Islet of Langerhans (tissue), 1 donor: Measurements from ENCODE around the gene EIF4E2.

Experiments
- FAIRE-seq: peaks from one replicate; lab custom pipeline; 2011; peaks lifted over from hg19 to GRCh38; lab: Jason Lieb, UNC

Gene EIF4E2, protein sequence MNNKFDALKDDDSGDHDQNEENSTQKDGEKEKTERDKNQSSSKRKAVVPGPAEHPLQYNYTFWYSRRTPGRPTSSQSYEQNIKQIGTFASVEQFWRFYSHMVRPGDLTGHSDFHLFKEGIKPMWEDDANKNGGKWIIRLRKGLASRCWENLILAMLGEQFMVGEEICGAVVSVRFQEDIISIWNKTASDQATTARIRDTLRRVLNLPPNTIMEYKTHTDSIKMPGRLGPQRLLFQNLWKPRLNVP

DNA sequence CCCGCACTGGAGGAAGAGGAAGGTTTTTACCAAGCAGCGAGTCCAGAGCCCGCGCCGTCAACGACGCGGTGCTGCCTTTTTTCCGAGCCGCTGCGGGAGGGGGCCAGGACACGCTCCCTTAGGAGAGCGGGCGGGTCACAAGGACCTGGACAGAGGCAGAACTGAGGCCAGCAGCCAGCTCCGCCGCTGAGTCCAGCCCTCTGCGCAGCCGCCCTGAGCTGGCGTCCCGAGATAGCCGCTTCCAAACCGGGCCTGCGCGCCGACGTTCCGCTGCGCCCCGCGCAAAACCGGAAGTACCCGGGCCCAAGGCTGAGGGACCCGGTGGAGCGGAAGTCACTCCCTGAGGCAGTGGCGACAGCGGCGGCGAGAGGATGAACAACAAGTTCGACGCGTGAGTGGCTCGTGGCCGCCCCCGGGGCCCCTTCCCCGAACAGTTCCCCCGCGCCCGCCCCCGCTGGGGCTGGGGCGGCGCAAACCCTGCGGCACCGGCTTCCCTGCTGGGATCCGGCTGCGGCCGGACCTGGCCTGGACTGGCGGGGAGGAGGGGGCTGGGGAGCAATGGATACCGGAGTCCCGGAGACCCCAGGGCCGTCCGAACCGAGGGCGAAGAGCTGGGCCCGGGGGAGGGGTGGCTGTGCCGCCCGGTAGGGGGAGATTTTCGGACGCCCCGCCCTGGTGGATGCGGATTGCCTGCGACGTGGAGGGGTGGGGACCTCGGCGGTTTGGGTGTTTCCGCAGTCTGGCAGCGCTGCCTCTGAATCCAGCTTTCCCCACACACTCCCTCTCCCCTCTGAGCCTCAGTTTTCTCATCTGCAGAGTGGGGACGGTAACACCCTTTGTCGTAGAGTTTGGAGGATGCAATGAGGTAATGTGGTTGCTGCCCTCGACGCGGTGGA, at the start of gene EIF4E2, which contains the start of gene TIGD1:
Gene EIF4E2, plus strand, starts transcription at position 336 of the 896 bp plus-strand sequence. Its CDS starts 36 bp downstream, at position 372.
Gene TIGD1, minus strand, starts transcription at position 204 of the 896 bp plus-strand sequence. CDS start 675 bp downstream, outside the sequence.
- no peak for FAIRE-seq

DNA sequence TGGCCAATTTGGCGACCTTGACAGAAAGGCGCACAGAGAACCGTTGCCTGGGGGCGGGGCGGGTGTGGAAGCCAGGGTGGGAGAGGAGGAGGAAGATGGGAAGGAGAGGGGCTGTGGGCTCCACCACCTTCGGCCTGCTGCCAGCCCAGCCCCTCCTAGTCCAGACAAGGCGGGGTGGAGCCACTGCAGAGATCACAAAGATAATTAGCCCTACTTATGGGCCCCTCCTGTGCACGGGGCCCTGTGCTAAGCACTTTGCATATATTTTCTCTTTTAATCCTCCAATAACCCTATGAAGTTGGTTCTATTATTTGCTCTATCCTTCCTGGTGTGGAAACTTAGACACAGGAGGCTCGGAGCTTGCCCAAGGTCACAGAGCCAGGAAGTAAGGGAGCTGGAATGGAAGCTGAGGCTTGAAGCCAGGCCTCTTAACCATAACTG, 49.1 kb upstream of the EIF4E2 start:
- no peak for FAIRE-seq

DNA sequence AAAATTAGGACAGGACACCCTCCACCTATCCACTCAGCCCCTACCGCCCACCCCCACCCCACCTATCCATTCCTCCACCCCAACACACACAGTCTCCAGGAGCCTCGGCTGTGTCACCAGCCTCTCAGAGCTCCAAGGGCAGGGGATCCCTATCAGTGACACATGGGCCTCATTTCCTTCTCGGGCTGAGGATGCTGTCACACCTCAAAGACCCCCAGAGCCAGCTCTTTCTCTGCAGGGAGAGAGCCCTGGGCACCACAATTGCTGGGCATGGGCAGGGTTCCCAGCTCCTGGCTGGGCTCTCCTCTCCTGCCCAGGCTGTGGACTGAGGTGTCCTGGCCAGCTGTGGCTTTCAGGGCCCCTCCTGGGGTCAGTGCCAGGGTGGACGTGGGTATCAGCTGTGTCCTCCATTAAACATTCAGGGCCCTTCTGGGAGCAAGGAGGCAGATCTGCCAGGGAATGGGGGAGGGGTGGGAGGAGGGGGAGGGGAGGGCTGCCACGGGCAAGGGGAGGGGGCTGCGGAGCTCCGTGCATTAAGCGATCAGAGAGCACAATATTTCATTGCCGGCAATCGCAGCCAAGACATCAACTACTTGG, 48.6 kb upstream of the EIF4E2 start:
- FAIRE-seq: no peak

DNA sequence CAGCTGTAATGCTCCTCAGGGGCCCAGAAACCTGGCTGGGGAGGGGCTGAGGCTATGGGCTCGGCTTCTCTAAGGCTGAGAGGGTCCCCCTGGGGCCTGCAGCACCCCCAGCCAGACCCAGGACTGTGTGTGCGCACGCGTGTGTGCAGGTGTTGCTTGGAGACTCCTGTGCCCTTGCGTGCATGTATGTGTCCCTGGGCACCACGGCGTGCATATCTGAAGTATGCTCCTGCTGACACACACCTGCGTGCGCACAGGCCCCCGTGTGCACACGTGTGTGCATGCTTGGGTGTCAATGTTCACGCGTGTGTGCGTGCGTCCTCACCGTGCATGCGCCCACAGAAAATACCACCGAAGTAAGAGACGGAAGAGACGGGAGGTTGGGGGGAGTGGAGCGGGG, 48.0 kb upstream of the EIF4E2 start:
- no peak for FAIRE-seq

DNA sequence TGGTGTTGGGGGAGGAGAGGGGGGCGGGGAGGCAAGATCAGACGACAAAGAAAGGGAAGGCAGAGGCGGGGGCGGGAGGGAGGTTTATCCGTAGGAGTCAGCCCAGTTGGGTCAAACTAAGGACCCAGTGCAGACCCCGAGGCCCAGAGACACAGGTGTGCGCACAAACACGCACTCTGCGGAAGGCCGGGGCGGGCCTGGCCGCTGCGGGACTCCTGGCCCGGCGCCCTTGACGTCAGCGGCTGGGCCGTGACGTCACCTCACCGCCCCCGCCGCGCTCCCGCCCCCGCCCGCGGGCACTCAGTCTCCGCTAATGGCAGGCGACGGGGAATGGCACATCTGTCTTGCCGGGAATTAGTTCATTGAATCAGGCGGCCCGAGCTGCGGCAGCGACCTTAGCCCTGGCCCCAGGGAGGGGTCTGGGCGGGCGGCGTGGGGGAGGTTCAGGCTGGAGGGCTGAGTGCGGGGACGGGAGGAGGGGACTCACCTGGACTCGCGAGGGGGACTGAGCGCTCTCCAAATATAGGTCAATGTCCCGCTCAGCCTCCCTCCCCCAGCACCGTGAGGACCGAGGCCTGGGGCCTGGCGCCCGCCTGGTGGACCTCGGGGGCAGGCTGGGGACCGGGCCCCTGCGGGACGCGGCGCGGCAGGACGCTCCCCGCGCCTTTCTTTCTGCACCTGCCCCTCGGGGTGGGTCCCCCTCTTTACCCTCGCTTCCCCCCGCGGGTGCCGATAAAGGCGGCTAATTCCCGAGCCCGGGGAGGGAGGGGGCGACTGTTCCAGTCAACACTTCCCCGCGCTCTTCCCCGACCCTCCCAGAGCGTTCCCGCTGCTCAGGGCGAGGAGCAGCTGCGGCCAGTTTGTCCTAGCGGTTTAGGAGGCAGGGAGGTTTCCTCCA, 47.3 kb upstream of the EIF4E2 start:
- no peak for FAIRE-seq

DNA sequence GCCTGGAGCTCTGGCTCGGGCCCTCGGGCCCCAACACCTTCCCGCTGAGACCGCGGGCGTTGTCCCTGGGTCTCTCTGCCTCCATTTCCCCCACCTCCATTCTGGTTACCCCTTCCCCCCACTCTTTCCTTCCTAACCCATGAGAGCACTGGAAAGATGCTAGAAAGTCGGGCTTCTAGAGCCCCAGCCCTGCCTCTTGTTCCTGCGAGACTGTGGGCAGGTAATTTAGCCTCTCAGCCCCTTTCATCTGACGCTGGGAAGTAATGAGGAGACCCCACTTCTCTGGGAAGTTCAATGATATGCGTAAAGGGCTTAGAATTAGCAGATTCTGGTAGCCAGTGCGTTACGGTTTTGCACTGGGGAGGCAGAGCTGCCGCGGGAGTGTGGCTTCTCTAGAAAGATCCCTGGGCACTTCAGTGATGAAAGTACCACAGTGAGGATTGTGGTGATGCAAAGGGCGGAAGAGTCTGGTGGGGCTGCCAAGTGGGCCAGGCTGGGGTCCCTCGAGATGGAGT, 46.6 kb upstream of the EIF4E2 start:
- FAIRE-seq: no peak

DNA sequence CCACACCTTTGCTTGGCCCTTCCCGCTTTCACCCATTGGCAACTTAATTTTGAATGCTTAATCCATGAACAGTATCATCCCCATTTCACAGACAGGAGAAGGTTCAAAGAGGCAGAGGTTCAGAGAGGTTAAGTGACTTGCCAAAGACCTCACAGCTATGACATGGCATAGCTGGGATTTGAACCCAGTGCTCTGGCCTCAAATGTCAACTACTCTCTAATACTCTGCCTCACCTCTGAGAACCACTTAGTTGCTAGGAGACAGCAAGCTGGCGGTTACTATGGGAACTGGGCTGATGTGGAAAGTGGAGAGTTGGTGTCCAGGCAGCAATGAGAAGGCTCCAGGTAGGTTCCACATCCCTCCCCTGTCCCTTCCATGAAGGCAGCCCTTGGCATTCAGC, 46.1 kb upstream of the EIF4E2 start:
- peak; percentile 91 for FAIRE-seq

DNA sequence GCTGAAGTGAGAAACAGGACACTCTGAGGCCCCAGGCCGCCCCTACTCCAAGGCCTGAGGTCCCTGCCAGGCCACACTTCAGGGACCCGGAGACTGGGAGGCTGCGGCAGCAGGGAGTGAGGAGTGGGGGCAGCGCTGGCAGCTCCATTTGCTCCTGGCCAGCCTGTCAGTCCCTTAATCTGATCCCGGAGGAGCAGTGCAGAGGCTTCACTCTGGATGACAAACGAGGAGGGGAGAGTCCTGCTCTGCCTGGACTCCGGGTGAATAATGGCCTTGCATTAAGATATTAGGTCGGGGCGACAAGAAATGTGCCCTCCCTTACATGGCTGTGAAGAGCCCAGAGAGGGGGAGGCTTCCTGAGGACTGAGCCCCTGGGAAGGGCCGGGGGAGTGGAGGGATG, 44.6 kb upstream of the EIF4E2 start:
- FAIRE-seq: no peak

DNA sequence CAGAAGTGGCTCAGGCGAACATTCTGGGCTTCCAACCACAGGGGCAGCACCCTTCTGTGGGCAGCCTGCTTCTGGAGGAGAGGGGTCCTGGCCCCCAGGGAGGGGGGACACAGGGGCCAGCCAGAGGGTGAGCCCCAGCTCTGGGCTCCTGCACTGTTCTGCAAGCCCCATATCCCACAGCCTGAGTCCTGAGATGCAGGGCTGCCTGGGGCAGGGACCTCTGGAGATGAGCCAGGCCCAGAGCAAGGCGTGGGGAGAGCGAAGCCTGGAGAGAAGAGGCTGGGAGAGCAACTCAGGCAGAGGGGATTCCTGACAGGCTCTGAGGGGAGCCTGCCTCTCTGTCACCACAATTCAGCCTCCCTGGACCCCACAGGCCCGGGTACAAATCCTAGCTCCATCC, 43.8 kb upstream of the EIF4E2 start:
- FAIRE-seq: no peak

DNA sequence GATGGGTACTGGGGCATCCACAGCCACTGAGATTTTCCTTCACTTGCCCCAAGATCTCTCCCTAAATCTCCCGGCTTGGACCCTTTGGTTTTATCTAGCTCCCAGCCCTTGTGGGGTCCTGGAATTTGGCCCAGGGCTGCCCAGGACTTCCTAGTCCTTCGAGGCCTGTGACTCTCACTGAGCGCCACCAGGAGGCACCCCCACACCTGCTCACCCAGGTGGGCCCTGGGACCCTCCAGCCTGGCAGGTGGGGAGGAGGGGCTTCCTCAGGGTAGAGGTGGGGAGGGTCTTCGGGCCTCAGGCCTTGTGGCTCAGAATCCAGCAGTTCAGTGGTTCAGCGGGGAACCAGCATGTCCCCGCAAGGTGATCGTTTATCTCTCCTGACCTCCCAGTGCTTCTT, 42.2 kb upstream of the EIF4E2 start:
- FAIRE-seq: no peak

DNA sequence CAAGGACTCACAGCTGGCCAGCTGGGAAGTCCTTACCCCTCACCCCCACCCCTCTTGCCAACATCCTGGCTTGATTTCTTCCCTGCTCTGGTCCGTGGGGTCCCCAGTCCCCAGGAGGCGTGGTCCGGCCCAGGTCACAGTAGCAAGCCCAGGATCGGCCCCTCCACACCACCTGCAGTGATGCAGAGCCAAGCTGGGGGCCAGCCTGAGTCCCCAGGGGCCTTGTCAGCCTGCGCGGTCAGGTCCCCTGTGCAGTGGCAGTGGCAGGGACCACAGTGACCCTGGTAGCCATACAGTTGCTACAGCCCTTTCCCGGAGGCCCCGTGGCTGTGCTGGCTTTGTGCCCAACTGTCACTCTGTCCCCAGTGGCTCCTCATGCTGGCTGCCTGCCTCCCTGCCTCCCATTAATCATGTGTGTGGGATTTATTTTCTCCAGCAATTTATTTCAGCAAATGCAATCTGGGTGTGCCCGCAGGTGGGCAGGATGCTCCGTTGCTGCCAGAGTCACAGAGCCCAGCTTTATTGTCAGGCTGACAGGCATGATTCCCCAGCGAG, 39.1 kb upstream of the EIF4E2 start:
- FAIRE-seq: no peak

DNA sequence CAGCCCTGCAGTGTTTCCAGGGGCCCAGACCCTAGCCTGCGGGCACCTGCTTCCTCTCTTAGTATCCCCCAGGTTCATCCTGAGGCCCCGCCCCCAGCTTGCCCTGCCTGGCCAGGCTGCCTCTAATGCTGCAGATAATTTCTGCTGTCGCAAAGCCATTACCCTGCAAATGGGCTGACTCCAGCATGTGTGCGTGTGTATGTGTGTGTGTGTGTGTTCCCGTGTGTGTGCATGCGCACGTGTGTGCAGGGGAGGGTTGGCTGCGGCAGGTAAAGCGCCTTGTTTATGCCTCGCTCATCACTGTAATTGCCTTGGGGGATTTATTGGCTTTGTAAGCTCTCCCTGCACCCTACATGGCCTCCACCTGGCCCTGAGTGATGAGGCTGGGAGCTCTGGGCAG, 37.9 kb upstream of the EIF4E2 start:
- no peak for FAIRE-seq

DNA sequence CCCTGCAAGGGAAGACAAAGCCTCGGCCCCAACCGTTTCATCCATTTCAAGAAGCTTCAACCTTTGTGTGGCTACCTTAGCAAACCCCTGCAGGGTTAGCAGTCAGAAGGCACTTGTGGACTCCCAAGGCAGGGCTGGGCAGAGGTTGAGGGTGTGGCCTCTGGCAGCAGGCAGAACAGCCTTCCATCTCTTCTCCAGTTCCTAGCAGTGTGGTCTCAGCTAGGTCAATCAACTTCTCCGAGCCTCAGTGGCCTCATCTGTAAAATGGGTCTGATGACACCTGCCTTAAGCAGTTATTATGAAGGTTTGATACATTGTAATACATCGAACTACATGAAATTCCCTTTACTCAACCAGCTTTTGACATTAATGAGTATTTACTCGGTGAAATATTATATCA, 37.1 kb upstream of the EIF4E2 start:
- no peak for FAIRE-seq

DNA sequence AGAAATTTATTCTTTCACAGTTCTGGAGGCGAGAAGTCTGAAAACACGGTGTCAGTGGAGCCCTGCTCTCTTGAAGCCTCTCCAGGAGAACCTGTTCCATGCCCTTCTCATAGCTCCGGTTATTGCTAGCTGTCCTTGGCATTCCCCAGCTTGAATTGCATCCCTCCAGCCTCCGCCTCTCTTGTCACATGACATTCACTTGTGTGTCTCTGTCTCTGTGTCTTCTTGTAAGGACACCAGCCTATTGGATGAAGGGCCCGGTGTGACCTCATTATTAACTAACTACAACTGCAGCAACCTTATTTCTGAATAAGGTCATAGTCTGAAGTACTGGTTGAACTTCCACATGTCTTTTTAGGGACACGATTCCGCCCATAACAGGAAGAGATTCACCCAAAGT, 34.9 kb upstream of the EIF4E2 start:
- no peak for FAIRE-seq

DNA sequence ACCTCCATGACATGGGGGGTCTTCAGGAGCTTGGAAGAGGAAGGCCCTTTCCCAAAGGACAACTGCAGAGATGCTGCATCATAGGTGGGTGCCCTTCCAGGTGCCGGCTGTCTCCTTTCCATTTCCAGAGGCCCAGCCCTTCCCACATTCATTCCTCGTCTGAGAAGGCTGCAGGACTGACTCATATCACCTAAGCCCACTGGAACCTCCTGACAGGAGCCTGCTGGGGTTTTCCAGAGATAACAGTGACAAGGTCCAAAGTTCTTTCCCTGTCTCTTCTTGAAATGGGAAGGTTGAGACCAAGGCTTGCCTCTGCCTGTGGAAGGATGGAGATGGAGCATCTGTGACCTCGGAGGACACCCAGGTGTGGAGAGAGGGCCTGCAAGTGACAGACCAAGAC, 33.9 kb upstream of the EIF4E2 start:
- FAIRE-seq: no peak

DNA sequence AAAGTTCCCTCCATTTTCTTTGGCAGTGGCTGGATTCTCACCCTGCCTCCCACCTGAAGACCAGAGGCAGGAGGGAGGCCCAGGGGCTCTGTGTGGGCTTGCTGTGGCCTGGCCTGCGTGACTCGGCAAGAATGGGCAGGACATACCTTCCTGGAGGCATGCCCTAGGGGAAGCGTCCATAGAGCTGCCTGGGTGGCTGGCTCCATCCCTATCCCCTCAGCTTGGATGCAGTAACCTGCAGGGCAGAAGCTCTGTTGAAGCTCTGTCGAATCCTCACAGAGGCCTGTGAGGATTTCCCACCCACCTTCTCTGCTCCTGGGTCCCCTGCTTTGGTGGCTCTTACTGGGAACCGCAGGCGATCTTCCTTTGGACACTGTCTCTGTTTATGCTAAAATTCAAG, 31.6 kb upstream of the EIF4E2 start:
- no peak for FAIRE-seq

DNA sequence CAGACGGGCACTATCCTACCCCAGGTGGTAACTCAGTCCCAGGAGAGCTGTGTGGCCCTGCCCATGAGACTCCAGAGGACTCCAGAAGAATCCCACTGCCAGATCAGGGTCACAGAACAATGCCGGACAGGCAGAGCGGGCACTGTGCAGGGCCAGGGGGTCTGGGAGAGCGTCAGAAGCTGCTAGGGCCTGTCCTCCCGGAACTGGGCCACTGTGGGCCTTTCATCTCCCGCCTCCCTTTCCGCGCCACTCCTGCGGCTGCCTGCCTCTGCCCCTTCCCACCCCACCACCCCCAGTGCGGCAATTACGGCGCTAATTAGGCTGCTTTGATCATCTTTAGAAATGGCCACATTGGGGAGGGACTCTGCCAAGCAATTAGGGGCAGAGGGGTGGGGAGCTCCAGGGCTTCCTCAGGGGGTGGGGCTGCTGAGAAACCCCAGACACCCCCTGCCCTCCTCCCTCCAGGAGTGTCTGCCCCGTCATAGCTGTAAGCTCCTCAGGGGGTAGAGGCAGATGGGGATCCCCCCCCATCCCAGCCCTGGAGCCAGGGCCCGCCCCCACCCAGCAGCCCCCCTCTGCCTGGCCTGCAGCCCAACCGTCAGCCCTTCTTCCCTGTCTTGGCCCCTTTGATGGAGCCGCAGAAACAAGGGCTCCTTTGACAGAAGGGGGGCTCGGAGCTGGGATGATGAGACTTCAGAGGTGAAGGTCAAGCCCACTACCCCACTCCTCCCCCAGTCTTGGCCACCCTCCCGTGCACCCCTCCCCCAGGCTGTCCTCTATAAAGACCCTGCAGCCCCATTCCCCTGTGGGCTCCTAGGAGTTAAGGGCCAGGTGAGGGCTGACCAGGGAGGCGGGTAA, 30.7 kb upstream of the EIF4E2 start, which contains the start of gene PRSS56:
Gene PRSS56, plus strand, starts transcription at position 808 of the 858 bp plus-strand sequence. CDS start 211 bp downstream, outside the sequence.
- FAIRE-seq: no peak

DNA sequence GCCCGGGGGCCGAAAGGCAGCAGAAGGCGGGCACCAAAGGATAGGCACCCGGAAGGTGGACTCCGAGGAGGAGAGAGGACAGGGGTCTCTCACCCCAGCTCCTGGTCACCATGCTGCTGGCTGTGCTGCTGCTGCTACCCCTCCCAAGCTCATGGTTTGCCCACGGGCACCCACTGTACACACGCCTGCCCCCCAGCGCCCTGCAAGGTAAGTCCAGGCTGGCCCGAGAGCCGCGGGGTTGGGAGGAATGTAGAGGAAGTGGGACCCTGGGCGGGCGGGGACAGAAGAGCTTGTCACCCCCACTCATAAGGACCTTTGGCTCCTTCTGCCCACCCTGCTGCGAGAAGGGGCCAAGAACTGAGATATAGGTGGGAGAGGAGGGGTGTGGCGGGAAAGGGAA, 30.0 kb upstream of the EIF4E2 start:
- no peak for FAIRE-seq

DNA sequence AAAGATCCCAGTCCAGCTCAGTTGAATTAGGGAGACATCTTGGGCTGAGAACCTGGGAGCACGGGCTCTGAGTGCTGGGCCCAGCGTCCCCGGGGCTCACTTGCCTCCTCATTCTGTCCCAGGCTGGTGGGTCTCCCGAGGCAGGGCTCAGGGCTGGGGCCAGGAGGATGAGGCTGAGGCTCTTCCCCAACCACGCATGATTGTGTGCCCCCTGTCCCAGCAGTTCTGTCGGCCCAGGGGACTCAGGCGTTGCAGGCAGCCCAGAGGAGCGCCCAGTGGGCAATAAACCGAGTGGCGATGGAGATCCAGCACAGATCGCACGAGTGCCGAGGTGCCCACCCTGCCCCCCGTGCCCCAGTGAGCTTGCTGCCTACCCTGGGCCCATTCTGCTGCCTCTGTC, 29.4 kb upstream of the EIF4E2 start:
- no peak for FAIRE-seq

DNA sequence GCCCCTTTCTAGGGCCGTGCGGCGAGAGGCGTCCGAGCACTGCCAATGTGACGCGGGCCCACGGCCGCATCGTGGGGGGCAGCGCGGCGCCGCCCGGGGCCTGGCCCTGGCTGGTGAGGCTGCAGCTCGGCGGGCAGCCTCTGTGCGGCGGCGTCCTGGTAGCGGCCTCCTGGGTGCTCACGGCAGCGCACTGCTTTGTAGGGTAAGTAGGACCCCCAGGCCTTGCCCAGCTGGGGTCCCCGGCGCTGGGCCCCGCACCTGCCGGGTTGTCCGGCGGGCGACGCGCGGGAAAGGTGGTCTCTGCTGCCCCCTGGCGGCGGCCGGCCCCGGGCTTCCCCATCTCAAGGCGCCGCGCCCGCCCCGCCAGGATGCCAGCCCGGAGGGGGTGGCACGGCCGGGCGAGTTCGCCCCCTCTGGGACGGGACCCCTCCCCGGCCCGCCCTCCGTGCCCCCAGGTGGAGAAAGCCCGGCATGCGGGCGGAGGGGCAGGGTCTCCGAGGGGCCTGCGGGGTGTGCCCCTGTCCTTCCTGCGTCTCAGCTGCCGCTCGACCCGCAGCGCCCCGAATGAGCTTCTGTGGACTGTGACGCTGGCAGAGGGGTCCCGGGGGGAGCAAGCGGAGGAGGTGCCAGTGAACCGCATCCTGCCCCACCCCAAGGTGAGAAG, 28.4 kb upstream of the EIF4E2 start:
- FAIRE-seq: no peak
